Testis (tissue), 3 donors: ENCODE results near the gene C20orf144. TPM values are rescaled to one million over a fixed set of nuclear protein-coding genes. Genes with fewer than 3 reads are reported as not detected.

Source experiments
- DNase-seq: peaks from one replicate; pipeline ENCODE4 v3.0.0-alpha.2; 2019
- H3K27ac ChIP-seq, 2 donors: fragments of 200-600 bp; sonication (generic); one replicate each; pipeline ENCODE4 v1.5.1; 2019
- H3K27me3 ChIP-seq: fragments of 200-600 bp; sonication (generic); one replicate; pipeline ENCODE4 v1.5.1; 2019
- H3K36me3 ChIP-seq: fragments of 200-600 bp; sonication (generic); one replicate; pipeline ENCODE4 v1.5.1; 2017; ENCODE audit warnings: low read depth; ENCODE audit errors: missing control alignments
- H3K4me1 ChIP-seq: fragments of 200-600 bp; sonication (generic); one replicate; pipeline ENCODE4 v1.5.1; 2019
- H3K4me3 ChIP-seq, 2 donors: fragments of 200-600 bp; sonication (generic); one replicate each; pipeline ENCODE4 v1.5.1; 2017 to 2019
- H3K9me3 ChIP-seq: fragments of 200-600 bp; sonication (generic); one replicate; pipeline ENCODE4 v1.5.1; 2017
- POLR2A ChIP-seq: fragments of 450-650 bp; IDR thresholded peaks from one replicate; pipeline ENCODE4 v1.6.1; 2017; ENCODE audit warnings: antibody characterized with exemption, mild to moderate bottlenecking, moderate library complexity
- WGBS, 2 donors: methylation state at CpG; one replicate each; pipeline ENCODE4 v1.1.5; 2018; 5-methylcytosine and 5-hydroxymethylcytosine counted together
- intact Hi-C: fragments of 100-400 bp; cut with DNase I; formaldehyde crosslinking; loops from one replicate; pipeline ENCODE4 v1.15.1; 2023; ENCODE audit warnings: low total_unique reads
- polyA plus RNA-seq: library from polyadenylated mRNA; stranded (reverse); fragments of 350-450 nt; fragmentation: Illumina TruSeq; extraction: RNeasy Lipid Tissue Mini Kit (QIAGEN cat#74804); gene quantifications from one replicate; pipeline ENCODE4 v1.2.3, GENCODE V29; 2014; ENCODE audit warnings: low read depth, low replicate concordance; ENCODE audit not compliant: insufficient read depth
- total RNA-seq, 2 donors: library from RNA; depleted of rRNA; stranded (reverse); fragments of >200 nt; gene quantifications; one replicate each; pipeline ENCODE4 v1.2.3, GENCODE V29; 2016
- TF ChIP-seq, protein P1 (sequence below), 3 experiments: fragments of 450-650 bp in 2 of 3; fragments of 200-600 bp in 1 of 3; sonication (generic) in 1 of 3; IDR thresholded peaks; one replicate each; pipeline ENCODE4 v1.5.1; 2016 to 2019; ENCODE audit warnings: antibody characterized with exemption in 3 of 3, mild to moderate bottlenecking in 2 of 3, moderate library complexity in 1 of 3

The C20orf144 gene
- total and polyA plus RNA-seq, 3 donors from 2014 or later: 40.0 to 128 (median 119) TPM

DNA sequence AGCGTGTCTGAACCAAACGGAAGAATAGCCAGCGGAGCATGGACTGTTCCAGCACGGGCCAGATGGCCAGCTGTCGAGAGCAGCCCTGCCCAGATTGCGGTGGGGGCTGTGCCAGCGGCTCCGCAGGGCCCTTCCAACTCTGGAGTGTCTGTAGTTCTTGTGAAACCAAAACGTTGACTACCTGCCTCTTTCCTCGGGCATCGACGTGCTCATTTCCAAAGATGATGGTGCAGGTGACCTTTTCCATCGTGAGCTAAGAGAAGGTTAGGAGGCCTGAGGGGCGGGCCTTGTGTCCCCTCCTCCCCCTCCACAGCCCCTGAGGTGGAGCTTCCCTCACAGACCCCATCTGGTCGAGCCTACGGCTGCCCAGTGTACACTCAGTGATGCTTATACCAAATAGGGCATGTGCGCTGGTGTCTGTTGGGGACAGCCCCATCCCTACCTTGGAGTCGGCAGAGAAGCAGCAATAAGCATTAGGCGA is 12.9 kb upstream of the C20orf144 start:
- Histone ChIP-seq H3K36me3 (no peaks in the 10 kb centered on the region), H3K4me3 (no peak overlapping the region), H3K4me1 (peaks cover 19% of the 10 kb centered on the region), H3K27ac (no peak overlapping the region), H3K27me3 (no peaks in the 10 kb centered on the region), H3K9me3 (no peaks in the 10 kb centered on the region)
- intact Hi-C loops: no loop called here
- 66 to 75% methylated on average over 19 of the region's 19 CpGs for WGBS, 2 donors
- no peak for DNase-seq
- TF ChIP-seq POLR2A: no peak
- TF ChIP-seq, protein P1, sequence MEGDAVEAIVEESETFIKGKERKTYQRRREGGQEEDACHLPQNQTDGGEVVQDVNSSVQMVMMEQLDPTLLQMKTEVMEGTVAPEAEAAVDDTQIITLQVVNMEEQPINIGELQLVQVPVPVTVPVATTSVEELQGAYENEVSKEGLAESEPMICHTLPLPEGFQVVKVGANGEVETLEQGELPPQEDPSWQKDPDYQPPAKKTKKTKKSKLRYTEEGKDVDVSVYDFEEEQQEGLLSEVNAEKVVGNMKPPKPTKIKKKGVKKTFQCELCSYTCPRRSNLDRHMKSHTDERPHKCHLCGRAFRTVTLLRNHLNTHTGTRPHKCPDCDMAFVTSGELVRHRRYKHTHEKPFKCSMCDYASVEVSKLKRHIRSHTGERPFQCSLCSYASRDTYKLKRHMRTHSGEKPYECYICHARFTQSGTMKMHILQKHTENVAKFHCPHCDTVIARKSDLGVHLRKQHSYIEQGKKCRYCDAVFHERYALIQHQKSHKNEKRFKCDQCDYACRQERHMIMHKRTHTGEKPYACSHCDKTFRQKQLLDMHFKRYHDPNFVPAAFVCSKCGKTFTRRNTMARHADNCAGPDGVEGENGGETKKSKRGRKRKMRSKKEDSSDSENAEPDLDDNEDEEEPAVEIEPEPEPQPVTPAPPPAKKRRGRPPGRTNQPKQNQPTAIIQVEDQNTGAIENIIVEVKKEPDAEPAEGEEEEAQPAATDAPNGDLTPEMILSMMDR (IDR thresholded peaks at IDR 0.05): no peak

DNA sequence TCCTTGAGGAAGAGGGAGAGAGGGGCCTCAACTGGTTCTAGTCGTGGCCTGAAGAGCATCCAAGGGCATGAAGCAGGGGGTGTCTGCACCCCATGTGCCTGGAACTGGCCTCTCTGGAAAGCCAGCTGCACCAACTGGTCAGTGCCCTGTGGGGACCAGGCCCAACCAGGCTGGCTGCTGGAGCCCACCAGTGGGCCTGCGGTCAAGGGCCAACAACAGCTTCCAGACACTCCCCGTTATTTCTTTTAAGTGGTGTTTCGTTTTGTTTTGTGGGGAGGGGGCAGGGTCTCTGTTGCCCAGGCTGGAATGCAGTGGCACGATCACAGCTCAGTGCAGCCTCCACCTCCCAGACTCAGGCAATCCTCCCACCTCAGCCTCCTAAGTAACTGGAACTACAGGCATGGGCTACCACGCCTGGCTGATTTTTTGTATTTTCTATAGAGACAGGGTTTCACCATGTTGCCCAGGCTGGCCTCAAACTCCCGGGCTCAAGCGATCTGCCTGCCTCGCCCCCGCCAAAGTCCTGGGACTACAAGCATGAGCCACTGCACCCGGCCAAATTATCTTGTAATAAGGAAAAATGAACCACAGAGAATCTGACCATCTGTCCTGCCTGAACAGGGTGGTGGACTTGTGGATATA is 11.9 kb upstream of the C20orf144 start:
- TF ChIP-seq, protein P1 (IDR thresholded peaks at IDR 0.05): no peak
- no peak for TF ChIP-seq POLR2A
- Histone ChIP-seq H3K27me3 (no peaks in the 10 kb centered on the region), H3K36me3 (no peaks in the 10 kb centered on the region), H3K4me3 (no peak overlapping the region), H3K4me1 (peaks cover 19% of the 10 kb centered on the region), H3K27ac (no peak overlapping the region), H3K9me3 (no peaks in the 10 kb centered on the region)
- intact Hi-C loops: no loop called here
- DNase-seq: no peak
- WGBS, 2 donors: 80 to 84% methylated on average over 11 of the region's 11 CpGs

DNA sequence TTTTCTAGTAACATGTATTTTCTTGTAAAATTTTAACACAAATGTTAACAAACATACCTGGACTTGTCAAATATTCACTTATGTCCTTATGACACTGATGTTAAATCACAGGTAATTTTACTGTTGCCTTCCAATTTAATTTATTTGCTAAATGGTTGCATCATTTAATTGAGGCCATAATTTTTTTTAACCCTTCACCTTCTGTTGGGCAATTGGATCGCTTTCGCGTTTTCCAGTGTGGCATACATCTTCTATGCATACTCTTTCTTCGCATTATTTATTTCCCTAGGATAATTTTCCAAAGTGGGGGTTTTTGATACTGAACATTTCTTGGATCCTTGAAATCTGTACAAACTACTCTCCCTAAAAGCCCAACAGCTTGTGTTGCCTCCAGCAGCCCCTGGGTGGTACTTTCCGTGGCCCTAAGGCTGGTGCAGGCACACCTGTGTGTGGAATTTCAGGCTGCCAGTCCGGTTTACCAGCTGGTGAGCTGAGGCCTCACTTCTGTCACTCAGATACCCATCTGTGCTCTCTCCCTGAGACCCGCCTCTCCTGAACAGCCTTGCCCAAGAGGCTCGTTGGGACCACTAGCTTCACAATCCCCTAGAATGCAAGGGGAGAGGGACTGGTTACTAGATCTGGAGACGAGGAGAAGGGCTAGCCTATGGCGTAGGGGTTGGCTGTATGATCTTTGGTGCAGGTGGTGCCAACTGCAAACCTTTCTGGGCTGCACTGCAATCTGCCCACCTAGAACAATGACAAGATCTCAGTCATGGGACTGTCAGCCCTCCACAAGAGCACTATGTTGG is 11.2 kb upstream of the C20orf144 start:
- TF ChIP-seq, protein P1 (IDR thresholded peaks at IDR 0.05): no peak
- no peak for TF ChIP-seq POLR2A
- intact Hi-C loops: no loop called here
- Histone ChIP-seq H3K27ac (no peak overlapping the region), H3K9me3 (no peaks in the 10 kb centered on the region), H3K36me3 (no peaks in the 10 kb centered on the region), H3K27me3 (no peaks in the 10 kb centered on the region), H3K4me3 (no peak overlapping the region), H3K4me1 (peaks cover 19% of the 10 kb centered on the region)
- no peak for DNase-seq
- WGBS, 2 donors: 88 to 89% methylated on average over 10 of the region's 10 CpGs

DNA sequence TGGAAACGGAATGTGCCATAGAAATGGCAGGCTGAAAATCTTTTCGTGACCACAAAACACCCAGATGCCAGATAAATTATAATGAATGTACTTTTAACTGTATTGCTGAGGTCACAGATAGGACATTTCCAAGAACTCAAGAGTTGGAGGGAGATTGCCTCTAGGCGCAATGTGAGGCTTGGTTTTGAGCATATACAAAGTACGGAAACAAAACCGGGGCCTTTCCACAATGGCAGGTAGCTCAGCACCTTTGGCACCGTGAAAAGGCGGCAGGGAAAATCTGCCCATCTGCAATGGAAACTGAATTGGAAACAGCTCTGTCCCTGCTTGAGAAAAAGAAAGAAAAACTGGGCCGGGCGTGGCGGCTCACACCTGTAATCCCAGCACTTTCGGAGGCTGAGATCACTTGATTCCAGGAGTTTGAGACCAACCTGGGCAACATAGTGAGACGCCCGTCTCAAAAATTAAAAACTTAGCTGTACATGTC is 10.5 kb upstream of the C20orf144 start:
- TF ChIP-seq POLR2A: no peak
- TF ChIP-seq, protein P1 (IDR thresholded peaks at IDR 0.05): no peak
- WGBS, 2 donors: 84 to 87% methylated on average over 13 of the region's 13 CpGs
- intact Hi-C loops: no loop called here

More for the DNA sequence above, 10.5 kb upstream of the C20orf144 start:
- H3K4me1 ChIP-seq: peaks cover 19% of the 10 kb centered on the region
- H3K27me3 ChIP-seq: no peaks in the 10 kb centered on the region
- no peaks in the 10 kb centered on the region for H3K36me3 ChIP-seq
- no peak overlapping the region for H3K4me3 ChIP-seq
- no peak overlapping the region for H3K27ac ChIP-seq
- DNase-seq: no peak
- no peaks in the 10 kb centered on the region for H3K9me3 ChIP-seq
